Measurements from ENCODE around the gene WDR4. TPM values are rescaled to one million over a fixed set of nuclear protein-coding genes. Genes with fewer than 3 reads are reported as not detected.

The WDR4 gene
- total and polyA plus RNA-seq, 9 of the 15 experiments (the other 6 are each of a cell fraction or from before 2014, with no cell fraction given) = 5.4 to 95.4 (median 32.1) TPM

GRCh38 chr21:42878993-42879787, at the start of gene WDR4 (continued):
- TF ChIP-seq UBTF (IDR thresholded peaks at IDR 0.05; ENCODE audit: borderline replicate concordance in 1 of 2, low read depth in 2 of 2, low read length in 2 of 2) (peak in 1 of 2 experiments; percentile 48; a peak in 1 of 4 replicates), RBM17 (IDR thresholded peaks at IDR 0.05; ENCODE audit: borderline replicate concordance, low read depth, low read length) (no peak), SRSF3 (IDR thresholded peaks at IDR 0.05; ENCODE audit: insufficient read depth, low read length) (peak; percentile 82; the same call in 1 of the 2 replicates), ZNF175 (CRISPR knock-in tag; IDR thresholded peaks at IDR 0.05; ENCODE audit: low read depth) (no peak), PHB2 (IDR thresholded peaks at IDR 0.05; ENCODE audit: low read depth) (no peak), GABPB2 (CRISPR knock-in tag; conservative IDR thresholded peaks at IDR 0.05) (no peak), ZNF444 (CRISPR knock-in tag; IDR thresholded peaks at IDR 0.05) (no peak), CSDE1 (IDR thresholded peaks at IDR 0.05) (peak in 1 of 2 experiments; percentile 92; a peak in 2 of 4 replicates), E2F8 (IDR thresholded peaks at IDR 0.05; ENCODE audit: low read depth, partially characterized antibody) (peak; percentile 94), ZNF263 (CRISPR knock-in tag; IDR thresholded peaks at IDR 0.05; ENCODE audit: borderline replicate concordance) (0 out of 2 replicates have a peak, but pooled peaks have one; percentile 19), DEAF1 (CRISPR knock-in tag; IDR thresholded peaks at IDR 0.05) (no peak), SUPT5H (IDR thresholded peaks at IDR 0.05) (peak; percentile 95), ZKSCAN3 (CRISPR knock-in tag; IDR thresholded peaks at IDR 0.05) (no peak), ZNF140 (CRISPR knock-in tag; IDR thresholded peaks at IDR 0.05) (no peak), CTCF (IDR thresholded peaks at IDR 0.05 in 2 of 3, conservative IDR thresholded peaks at IDR 0.05 in 1 of 3; ENCODE audit: insufficient read depth in 2 of 3, low read depth in 1 of 3, low read length in 3 of 3) (peak in 1 of 3 experiments; percentile 5; a peak in 1 of 6 replicates), KLF16 (IDR thresholded peaks at IDR 0.05) (no peak), NRF1 (conservative IDR thresholded peaks at IDR 0.05 in 1 of 2, IDR thresholded peaks at IDR 0.05 in 1 of 2) (peak; percentile 99), CHCHD3 (CRISPR knock-in tag; IDR thresholded peaks at IDR 0.05) (no peak), SMAD4 (CRISPR knock-in tag; conservative IDR thresholded peaks at IDR 0.05) (peak; percentile 88)
